HAP-1 (cell line): Measurements from ENCODE around the gene CYP19A1.
A peak's percentile ranks its signal among the peaks of the same experiment; 100 is the strongest.

Source experiments
- DNase-seq, 2 experiments: peaks; one replicate each; pipeline ENCODE4 v3.0.0-alpha.2; 2016 to 2020; ENCODE audit warnings: low spot score in 2 of 2
- H3K27me3 ChIP-seq: fragments of 250-450 bp; sonication (Bioruptor Pico); 2 replicates; pipeline ENCODE4 v1.5.1; 2020; ENCODE audit warnings: low read depth, mild to moderate bottlenecking, moderate library complexity
- H3K36me3 ChIP-seq: fragments of 250-450 bp; sonication (Bioruptor Pico); replicated peaks from 2 replicates; pipeline ENCODE4 v1.5.1; 2020; ENCODE audit warnings: mild to moderate bottlenecking
- H3K4me1 ChIP-seq: fragments of 250-450 bp; sonication (Bioruptor Pico); 2 replicates; pipeline ENCODE4 v1.5.1; 2020; ENCODE audit warnings: mild to moderate bottlenecking
- H3K4me3 ChIP-seq: fragments of 250-450 bp; sonication (Bioruptor Pico); 2 replicates; pipeline ENCODE4 v1.5.1; 2020; ENCODE audit warnings: mild to moderate bottlenecking, moderate library complexity
- H3K9me3 ChIP-seq: fragments of 250-450 bp; sonication (Bioruptor Pico); 2 replicates; pipeline ENCODE4 v1.5.1; 2020; ENCODE audit warnings: mild to moderate bottlenecking, moderate library complexity
- in situ Hi-C: fragments of 300-500 bp; cut with MboI; formaldehyde crosslinking; loops from 3 replicates; pipeline ENCODE4 v1.14.3; 2020; ENCODE audit warnings: low sequenced_read_pairs, inconsistent platforms, mixed read lengths

The CYP19A1 gene

DNA sequence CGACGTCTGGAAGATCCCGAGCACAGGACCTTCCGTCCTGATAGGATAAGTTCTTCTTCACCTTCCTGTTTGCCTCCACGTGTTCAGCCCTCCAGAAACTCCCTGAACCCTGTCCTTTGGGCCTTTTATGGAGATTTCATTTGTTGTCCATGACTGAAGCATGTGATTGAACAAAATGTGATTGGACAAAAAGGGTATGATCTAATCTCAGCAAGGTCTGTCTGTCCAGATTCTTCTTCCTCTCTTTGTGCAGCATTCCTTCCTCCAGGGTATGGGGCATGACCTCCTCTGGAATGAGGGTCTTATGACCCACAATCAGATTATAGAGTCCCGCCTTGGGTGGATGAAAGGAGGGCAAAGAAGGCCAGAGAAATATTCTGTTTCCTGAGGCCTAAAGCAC, at the start of gene CYP19A1:
Gene CYP19A1 (minus strand): TSS at position 101 of the 400 bp plus-strand sequence. CDS start 95,684 bp downstream, outside the sequence.
- Histone ChIP-seq H3K4me1 (peaks cover 3% of the 10 kb centered on the region; the same call in 1 of the 2 replicates), H3K27me3 (peaks cover 13% of the 10 kb centered on the region), H3K36me3 (no peaks in the 10 kb centered on the region), H3K9me3 (no peaks in the 10 kb centered on the region; the same call in 1 of the 2 replicates), H3K4me3 (no peak within 1 kb of the TSS)
- in situ Hi-C loops, result no loop called here
- no peak for DNase-seq

DNA sequence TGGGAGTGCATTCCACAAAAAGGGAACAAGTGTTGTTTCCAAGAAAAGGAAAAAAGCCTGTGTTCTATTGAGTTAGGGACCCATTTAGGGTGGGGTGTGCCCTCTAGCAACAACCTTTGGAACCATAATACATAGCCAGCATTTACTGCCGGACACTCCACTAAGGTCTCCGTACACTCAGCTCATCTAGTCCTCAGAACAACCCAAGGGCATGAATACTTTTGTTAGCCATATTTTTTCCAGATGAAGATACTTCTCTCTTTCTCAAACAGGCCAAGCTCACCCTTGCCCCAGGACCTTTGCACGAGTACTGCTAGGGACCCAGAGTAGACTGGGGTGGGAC, 49.3 kb upstream of the CYP19A1 start:
- H3K4me3 ChIP-seq, result no peak overlapping the region
- in situ Hi-C loops, result no loop called here
- H3K36me3 ChIP-seq, result no peaks in the 10 kb centered on the region
- no peak for DNase-seq
- no peaks in the 10 kb centered on the region for H3K9me3 ChIP-seq
- H3K27me3 ChIP-seq, result no peaks in the 10 kb centered on the region
- no peaks in the 10 kb centered on the region for H3K4me1 ChIP-seq

DNA sequence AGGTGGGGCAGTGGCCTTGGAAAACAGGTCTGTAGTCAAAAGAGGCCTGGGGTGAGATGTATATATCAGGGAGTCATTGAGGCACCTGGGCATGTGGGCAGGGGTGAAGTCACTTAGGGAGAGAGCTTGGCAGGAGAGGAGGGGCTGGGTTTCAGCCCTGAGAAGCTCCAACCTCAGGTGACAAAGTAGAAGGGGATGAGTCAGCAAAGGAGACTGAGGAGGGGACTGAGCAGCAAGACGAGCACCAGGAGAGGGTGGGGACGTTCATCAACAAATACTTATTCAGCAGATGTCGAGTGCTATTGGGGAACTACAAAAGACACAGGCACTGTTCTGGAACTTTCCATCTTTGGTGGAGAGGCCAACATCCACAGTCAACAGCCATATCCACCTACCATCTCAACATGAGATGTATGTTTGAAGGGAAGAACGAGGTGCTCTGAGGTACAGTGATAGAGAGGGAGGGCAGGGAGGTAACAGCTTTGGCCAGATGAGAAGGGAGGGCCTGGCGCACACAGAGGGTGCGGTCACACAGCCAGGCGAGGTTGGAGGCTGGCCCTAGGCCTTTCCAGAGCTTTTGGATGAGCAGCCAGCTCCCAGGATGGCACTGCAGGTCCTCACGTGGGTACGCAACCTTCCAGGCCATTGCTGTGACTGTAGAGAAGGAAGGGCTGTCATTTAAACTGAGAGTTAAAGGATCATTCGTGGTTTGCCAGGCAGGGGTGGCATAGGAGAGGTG, 48.7 kb upstream of the CYP19A1 start:
- in situ Hi-C loops, result no loop called here
- Histone ChIP-seq H3K36me3 (no peaks in the 10 kb centered on the region), H3K4me1 (no peaks in the 10 kb centered on the region), H3K9me3 (no peaks in the 10 kb centered on the region), H3K27me3 (no peaks in the 10 kb centered on the region), H3K4me3 (no peak overlapping the region)
- DNase-seq, result no peak

DNA sequence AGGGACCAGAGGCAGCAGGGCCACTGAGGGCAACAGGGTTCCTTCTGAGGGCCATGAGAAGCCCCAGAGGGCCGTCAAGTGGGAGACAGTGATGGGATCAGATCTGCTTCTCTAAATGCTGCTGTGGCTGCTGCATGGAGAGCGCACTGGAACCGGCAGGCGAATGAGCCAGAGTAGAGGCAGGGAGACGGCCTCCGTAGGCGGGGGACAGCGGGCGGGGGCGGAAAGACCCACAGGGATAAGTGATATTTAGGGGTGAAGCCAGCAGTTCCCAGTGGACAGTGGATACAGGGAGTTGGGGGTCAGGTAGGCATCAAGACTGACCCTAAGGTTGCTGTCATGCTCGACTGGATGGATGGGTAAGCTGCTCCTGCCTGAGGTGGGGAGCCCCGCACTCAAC, 48.1 kb upstream of the CYP19A1 start:
- DNase-seq, result no peak
- Histone ChIP-seq H3K9me3 (no peaks in the 10 kb centered on the region), H3K4me3 (no peak overlapping the region), H3K36me3 (no peaks in the 10 kb centered on the region), H3K27me3 (no peaks in the 10 kb centered on the region), H3K4me1 (no peaks in the 10 kb centered on the region)
- in situ Hi-C loops, result no loop called here

DNA sequence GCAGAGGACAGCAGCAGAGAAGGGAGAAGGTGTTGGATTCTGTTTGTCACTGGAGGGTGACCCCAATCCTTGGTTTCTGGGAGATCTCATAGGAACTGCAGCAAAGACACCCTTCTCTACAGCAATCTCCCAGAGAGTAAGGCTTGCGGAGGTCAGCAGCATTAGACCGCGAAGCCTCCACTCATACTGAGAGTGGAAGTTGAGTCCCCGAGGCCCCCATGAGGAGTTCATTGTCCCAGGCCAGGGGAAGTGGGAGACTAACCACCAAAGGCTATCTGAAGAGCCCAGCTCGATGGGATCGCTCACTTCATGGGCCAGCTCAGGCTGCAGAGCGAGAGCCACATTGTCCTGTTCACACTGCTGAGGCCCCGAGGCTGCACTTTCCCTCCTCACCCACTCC, 47.6 kb upstream of the CYP19A1 start:
- DNase-seq, result no peak
- H3K36me3 ChIP-seq, result no peaks in the 10 kb centered on the region
- H3K9me3 ChIP-seq, result no peaks in the 10 kb centered on the region
- no peaks in the 10 kb centered on the region for H3K27me3 ChIP-seq
- in situ Hi-C loops, result no loop called here
- no peak overlapping the region for H3K4me3 ChIP-seq
- no peaks in the 10 kb centered on the region for H3K4me1 ChIP-seq

DNA sequence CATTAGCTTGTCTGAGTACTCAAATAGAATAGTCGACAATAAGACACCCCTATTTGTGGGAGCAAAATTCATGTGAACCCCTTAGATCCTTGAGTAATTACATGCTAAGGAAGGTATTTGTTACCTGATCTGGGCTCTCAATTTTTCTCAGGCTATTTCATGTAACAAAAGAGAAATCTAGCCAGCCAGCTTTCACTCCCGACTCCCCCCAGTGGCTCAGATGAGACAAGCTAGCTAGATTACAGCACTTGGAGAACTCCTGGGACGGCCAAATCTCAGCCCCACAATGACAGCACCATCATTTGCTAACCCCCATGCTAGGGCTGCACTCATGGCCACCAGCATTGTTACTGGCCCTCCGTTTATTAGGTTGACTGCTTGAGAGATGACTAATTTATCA, 44.4 kb upstream of the CYP19A1 start:
- DNase-seq, result peak; percentile 45 to 67
- Histone ChIP-seq H3K9me3 (no peaks in the 10 kb centered on the region), H3K4me1 (no peaks in the 10 kb centered on the region), H3K27me3 (no peaks in the 10 kb centered on the region), H3K36me3 (no peaks in the 10 kb centered on the region), H3K4me3 (no peak overlapping the region)
- in situ Hi-C loops, result no loop called here

GRCh38 chr15:51380999-51381806, 42.8 kb upstream of the CYP19A1 start:
- Histone ChIP-seq H3K4me3 (no peak overlapping the region), H3K4me1 (no peaks in the 10 kb centered on the region), H3K36me3 (no peaks in the 10 kb centered on the region), H3K27me3 (no peaks in the 10 kb centered on the region), H3K9me3 (no peaks in the 10 kb centered on the region)
- in situ Hi-C loops, result no loop called here
- peak; percentile 50 to 73 for DNase-seq

GRCh38 chr15:51379390-51379789, 41.0 kb upstream of the CYP19A1 start:
- in situ Hi-C loops, result no loop called here
- Histone ChIP-seq H3K27me3 (no peaks in the 10 kb centered on the region), H3K4me3 (no peak overlapping the region), H3K9me3 (no peaks in the 10 kb centered on the region), H3K36me3 (no peaks in the 10 kb centered on the region), H3K4me1 (no peaks in the 10 kb centered on the region)
- no peak for DNase-seq

DNA sequence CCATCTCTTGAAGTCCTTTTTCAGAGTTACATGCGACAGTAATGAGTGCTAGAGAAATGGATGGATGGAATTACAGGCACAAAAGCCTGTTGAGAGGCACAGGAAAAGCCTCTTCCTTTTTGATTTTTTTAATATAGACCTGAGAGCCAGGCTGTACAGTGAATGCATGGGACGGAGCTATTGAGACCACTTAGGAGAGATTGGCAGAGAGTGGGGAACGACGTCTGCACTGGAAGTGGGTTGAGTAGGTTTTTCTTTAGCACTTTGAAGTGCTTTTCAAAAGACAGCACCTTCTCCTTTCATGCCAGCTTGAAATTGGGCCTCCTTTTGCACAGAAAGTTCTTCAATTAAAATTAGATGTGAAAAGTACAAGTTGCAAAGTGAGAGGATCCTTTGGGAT, 40.0 kb upstream of the CYP19A1 start:
- Histone ChIP-seq H3K4me1 (no peaks in the 10 kb centered on the region; the same call in 1 of the 2 replicates), H3K27me3 (no peaks in the 10 kb centered on the region), H3K9me3 (no peaks in the 10 kb centered on the region), H3K4me3 (no peak overlapping the region), H3K36me3 (no peaks in the 10 kb centered on the region)
- in situ Hi-C loops, result no loop called here
- DNase-seq, result no peak

- no peak overlapping the region for H3K4me3 ChIP-seq
- no peaks in the 10 kb centered on the region for H3K27me3 ChIP-seq
- no peaks in the 10 kb centered on the region for H3K36me3 ChIP-seq
- in situ Hi-C loops, result no loop called here
- DNase-seq, result no peak
- H3K4me1 ChIP-seq, result no peaks in the 10 kb centered on the region; the same call in 1 of the 2 replicates
- no peaks in the 10 kb centered on the region for H3K9me3 ChIP-seq
These were observed 38.8 kb upstream of the CYP19A1 start for GRCh38 chr15:51377038-51377786.

- no peaks in the 10 kb centered on the region for H3K27me3 ChIP-seq
- no peak for DNase-seq
- in situ Hi-C loops, result no loop called here
These were observed 37.7 kb upstream of the CYP19A1 start for GRCh38 chr15:51375966-51376640.

DNA sequence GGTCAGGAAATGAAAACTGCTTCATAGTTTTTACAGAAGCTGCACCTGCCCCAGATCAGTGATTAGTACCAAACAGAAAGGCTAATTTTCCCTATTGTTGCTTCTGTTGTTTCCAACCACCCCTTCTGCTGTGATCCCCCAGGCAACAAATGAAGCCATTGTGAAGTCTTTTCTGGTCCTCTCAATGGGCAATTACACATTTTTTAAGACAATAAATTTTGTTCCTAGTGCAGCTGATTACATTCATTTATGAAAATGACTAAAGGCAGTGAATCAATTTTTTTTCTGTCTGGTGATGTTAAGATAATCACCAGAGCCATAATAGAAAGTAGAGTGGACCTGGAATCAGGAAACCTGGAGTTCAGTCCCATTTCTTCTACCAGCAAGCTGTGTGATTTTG, 35.7 kb upstream of the CYP19A1 start:
- Histone ChIP-seq H3K36me3 (no peaks in the 10 kb centered on the region), H3K9me3 (no peaks in the 10 kb centered on the region), H3K4me3 (no peak overlapping the region), H3K27me3 (no peaks in the 10 kb centered on the region), H3K4me1 (no peaks in the 10 kb centered on the region; the same call in 1 of the 2 replicates)
- DNase-seq, result peak; percentile 23 to 27
- in situ Hi-C loops, result no loop called here

More at GRCh38 chr15:51375966-51376640, 37.7 kb upstream of the CYP19A1 start:
- no peaks in the 10 kb centered on the region for H3K9me3 ChIP-seq
- no peaks in the 10 kb centered on the region for H3K36me3 ChIP-seq
- H3K4me3 ChIP-seq, result no peak overlapping the region
- no peaks in the 10 kb centered on the region; the same call in 1 of the 2 replicates for H3K4me1 ChIP-seq

DNA sequence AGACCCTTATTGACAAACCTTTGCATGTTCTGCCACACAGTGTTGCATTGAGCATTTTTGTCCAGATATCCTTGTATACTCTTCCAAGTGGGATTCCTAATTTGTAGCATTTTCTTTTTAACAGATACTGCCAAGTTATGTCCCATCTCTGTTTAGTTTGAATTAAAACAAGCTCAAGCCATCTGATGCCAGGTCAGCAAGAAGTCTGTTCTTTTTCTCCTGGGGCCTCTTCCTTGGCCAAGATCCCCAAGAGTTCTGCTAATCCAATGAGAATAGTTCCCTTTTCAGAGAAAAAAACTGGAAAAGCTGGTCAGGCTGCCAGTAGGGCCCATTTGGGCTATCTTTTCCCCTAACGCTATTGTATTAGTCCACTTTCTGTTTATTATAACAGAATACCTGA, 32.9 kb upstream of the CYP19A1 start:
- in situ Hi-C loops, result no loop called here
- Histone ChIP-seq H3K4me3 (no peak overlapping the region), H3K27me3 (no peaks in the 10 kb centered on the region), H3K36me3 (no peaks in the 10 kb centered on the region), H3K9me3 (no peaks in the 10 kb centered on the region), H3K4me1 (no peaks in the 10 kb centered on the region; the same call in 1 of the 2 replicates)
- DNase-seq, result no peak
